PC-9 (cell line): ENCODE results near the gene REPS2. TPM values are rescaled to one million over a fixed set of nuclear protein-coding genes. Genes with fewer than 3 reads are reported as not detected.

ENCODE experiments used
- BruUV-seq: library from RNA; stranded (reverse); fragments of 400-500 nt; replicated peaks from 2 replicates; lab custom pipeline; 2021; lab: Mats Ljungman, UMichigan
- CTCF ChIA-PET: fragments of 300-600 bp; sonication (Branson Sonifier 250); formaldehyde crosslinking; loops from one replicate; lab custom pipeline; 2022; ENCODE audit warnings: antibody characterized with exemption; lab: Charles Lee
- POLR2A ChIA-PET: fragments of 300-600 bp; sonication (Branson Sonifier 250); formaldehyde crosslinking; loops from one replicate; lab custom pipeline; 2022; ENCODE audit warnings: antibody characterized with exemption; ENCODE audit not compliant: unreplicated experiment; lab: Charles Lee
- DNase-seq, 2 experiments: peaks; one replicate each; pipeline versions ENCODE4 v3.0.0 to v3.0.0-alpha.2; 2015 to 2022; ENCODE audit warnings: mixed read lengths in 1 of 2
- H2AFZ ChIP-seq: fragments of 200-600 bp; sonication (generic); 2 replicates; pipeline ENCODE4 v1.8.1; 2017; ENCODE audit warnings: antibody characterized with exemption
- H3F3A ChIP-seq: fragments of 200-600 bp; sonication (generic); 2 replicates; pipeline ENCODE4 v1.8.1; 2017; ENCODE audit warnings: antibody characterized with exemption, mild to moderate bottlenecking, low read depth; ENCODE audit not compliant: insufficient read depth
- H3K27ac ChIP-seq: fragments of 200-600 bp; sonication (generic); 2 replicates; pipeline ENCODE4 v1.6.1; 2016; ENCODE audit warnings: mixed run types
- H3K27me3 ChIP-seq: fragments of 200-600 bp; sonication (generic); 2 replicates; pipeline ENCODE4 v1.6.1; 2016; ENCODE audit warnings: low read depth, mixed run types; ENCODE audit not compliant: insufficient read depth
- H3K36me3 ChIP-seq: fragments of 200-600 bp; sonication (generic); 2 replicates; pipeline ENCODE4 v1.6.1; 2016; ENCODE audit warnings: low read depth, mixed run types
- H3K4me1 ChIP-seq: fragments of 200-600 bp; sonication (generic); replicated peaks from 2 replicates; pipeline ENCODE4 v1.6.1; 2016; ENCODE audit warnings: mixed run types; ENCODE audit not compliant: insufficient read depth
- H3K4me2 ChIP-seq: fragments of 200-600 bp; sonication (generic); 2 replicates; pipeline ENCODE4 v1.6.1; 2017; ENCODE audit warnings: mixed run types
- H3K4me3 ChIP-seq: fragments of 200-600 bp; sonication (generic); 2 replicates; pipeline ENCODE4 v1.6.1; 2016; ENCODE audit warnings: mixed run types
- H3K79me2 ChIP-seq: fragments of 200-600 bp; sonication (generic); 2 replicates; pipeline ENCODE4 v1.6.1; 2017; ENCODE audit warnings: low read depth, mixed run types
- H3K9me2 ChIP-seq: fragments of 200-600 bp; sonication (generic); 2 replicates; pipeline ENCODE4 v1.8.1; 2017; ENCODE audit warnings: mild to moderate bottlenecking; ENCODE audit not compliant: insufficient read depth
- H3K9me3 ChIP-seq: fragments of 200-600 bp; sonication (generic); 2 replicates; pipeline ENCODE4 v1.8.1; 2016; ENCODE audit warnings: low read depth; ENCODE audit not compliant: insufficient read depth
- H4K20me1 ChIP-seq: fragments of 200-600 bp; sonication (generic); 2 replicates; pipeline ENCODE4 v1.8.1; 2017; ENCODE audit not compliant: insufficient read depth
- EZH2 ChIP-seq: fragments of 200-600 bp; sonication (generic); IDR thresholded peaks from 2 replicates; pipeline ENCODE4 v1.8.0; 2017; ENCODE audit warnings: antibody characterized with exemption, low read depth
- intact Hi-C: fragments of 100-400 bp; cut with micrococcal nuclease; formaldehyde crosslinking; loops from one replicate; pipeline ENCODE4 v1.10.0; 2022; ENCODE audit not compliant: unreplicated experiment
- total RNA-seq: library from RNA; stranded (reverse); gene quantifications from 2 replicates; pipeline ENCODE4 v1.2.3, GENCODE V29; 2021
- TF ChIP-seq, protein P1 (sequence below): fragments of 200-600 bp; sonication (generic); conservative IDR thresholded peaks from 2 replicates; pipeline ENCODE4 v1.6.1; 2017; ENCODE audit warnings: mixed run types, antibody characterized with exemption, mild to moderate bottlenecking, moderate library complexity

Gene REPS2
- total RNA-seq, 1 experiment from 2014 or later, result 29.2 TPM

DNA sequence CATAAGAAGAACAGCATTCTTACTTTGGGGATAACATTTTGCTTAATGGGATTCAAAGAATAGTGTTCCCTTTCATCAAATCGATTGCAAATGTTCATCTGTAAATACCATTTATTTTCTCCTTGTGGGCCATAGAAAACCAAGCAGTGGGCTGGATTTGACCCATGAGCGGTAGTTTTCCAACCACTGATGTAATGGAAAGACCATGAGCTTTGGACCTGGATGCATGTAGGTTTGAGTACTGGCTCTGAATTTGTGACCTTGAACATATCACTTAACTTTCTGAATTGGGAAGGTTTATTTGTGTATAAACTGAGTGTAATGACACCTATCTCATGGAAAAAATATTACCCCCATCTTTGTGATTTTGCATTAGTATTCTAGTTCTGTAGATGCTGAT is 54.3 kb downstream of the REPS2 start:
- ChIA-PET POLR2A (interaction anchor here (0.6 kb wide), 1 partner anchor 58 kb away, joined by 4 read pairs; no protein-coding TSS in a partner anchor), CTCF (no interaction called here)
- H3K27ac ChIP-seq, result no peak overlapping the region
- H3K79me2 ChIP-seq, result no peaks in the 10 kb centered on the region
- intact Hi-C loops, result no loop called here
- H2AFZ ChIP-seq, result no peak overlapping the region
- H3K4me2 ChIP-seq, result no peak overlapping the region
- DNase-seq, result no peak
- no peaks in the 10 kb centered on the region for H3K9me2 ChIP-seq
- no peaks in the 10 kb centered on the region for H4K20me1 ChIP-seq
- TF ChIP-seq, protein P1, sequence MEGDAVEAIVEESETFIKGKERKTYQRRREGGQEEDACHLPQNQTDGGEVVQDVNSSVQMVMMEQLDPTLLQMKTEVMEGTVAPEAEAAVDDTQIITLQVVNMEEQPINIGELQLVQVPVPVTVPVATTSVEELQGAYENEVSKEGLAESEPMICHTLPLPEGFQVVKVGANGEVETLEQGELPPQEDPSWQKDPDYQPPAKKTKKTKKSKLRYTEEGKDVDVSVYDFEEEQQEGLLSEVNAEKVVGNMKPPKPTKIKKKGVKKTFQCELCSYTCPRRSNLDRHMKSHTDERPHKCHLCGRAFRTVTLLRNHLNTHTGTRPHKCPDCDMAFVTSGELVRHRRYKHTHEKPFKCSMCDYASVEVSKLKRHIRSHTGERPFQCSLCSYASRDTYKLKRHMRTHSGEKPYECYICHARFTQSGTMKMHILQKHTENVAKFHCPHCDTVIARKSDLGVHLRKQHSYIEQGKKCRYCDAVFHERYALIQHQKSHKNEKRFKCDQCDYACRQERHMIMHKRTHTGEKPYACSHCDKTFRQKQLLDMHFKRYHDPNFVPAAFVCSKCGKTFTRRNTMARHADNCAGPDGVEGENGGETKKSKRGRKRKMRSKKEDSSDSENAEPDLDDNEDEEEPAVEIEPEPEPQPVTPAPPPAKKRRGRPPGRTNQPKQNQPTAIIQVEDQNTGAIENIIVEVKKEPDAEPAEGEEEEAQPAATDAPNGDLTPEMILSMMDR, result no peak
- H3F3A ChIP-seq, result no peaks in the 10 kb centered on the region
- BruUV-seq, result no TSS peak
- no peak overlapping the region for H3K4me3 ChIP-seq
- no peaks in the 10 kb centered on the region for H3K4me1 ChIP-seq
- no peaks in the 10 kb centered on the region for H3K9me3 ChIP-seq
- no peaks in the 10 kb centered on the region for H3K36me3 ChIP-seq
- no peaks in the 10 kb centered on the region for H3K27me3 ChIP-seq

DNA sequence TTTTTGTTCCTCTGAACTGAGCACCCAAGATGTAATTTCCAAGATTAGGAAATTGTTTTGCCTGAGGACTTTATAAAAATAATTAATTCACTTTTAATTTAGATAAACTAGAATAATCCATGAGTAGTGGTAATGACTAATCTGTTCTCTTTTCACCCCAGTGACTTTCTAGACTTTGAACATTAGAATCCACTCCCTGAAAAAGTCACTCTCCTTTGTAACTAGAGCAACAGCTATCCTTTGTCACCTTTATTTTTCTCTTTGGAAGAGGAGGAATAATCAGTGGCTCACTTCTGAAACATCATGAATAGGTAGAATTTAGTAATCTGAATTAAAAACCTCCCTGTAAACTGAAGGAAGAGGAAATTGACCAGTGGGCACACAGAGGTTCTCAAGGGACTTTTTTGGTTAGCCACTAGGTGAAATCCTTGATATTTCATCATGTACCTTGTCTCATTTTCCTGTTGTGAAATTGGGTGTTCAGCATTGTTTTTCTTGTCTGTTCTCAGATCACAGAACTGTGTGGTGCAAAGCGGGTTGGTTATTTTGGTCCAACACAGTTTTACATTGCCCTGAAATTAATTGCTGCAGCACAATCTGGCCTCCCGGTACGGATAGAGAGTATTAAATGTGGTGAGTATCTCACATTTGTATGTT is 59.4 kb downstream of the REPS2 start:
- Histone ChIP-seq H3K4me1 (no peaks in the 10 kb centered on the region), H3K36me3 (no peaks in the 10 kb centered on the region), H2AFZ (no peak overlapping the region), H3K9me3 (no peaks in the 10 kb centered on the region), H3K27me3 (no peaks in the 10 kb centered on the region), H3K4me3 (no peak overlapping the region), H4K20me1 (no peaks in the 10 kb centered on the region), H3F3A (no peaks in the 10 kb centered on the region), H3K27ac (no peak overlapping the region), H3K9me2 (no peaks in the 10 kb centered on the region), H3K79me2 (no peaks in the 10 kb centered on the region), H3K4me2 (no peak overlapping the region)
- TF ChIP-seq, protein P1, result no peak
- TF ChIP-seq EZH2, result no peak
- no peak for DNase-seq
- POLR2A ChIA-PET, result no interaction called here
- BruUV-seq, result no TSS peak
- CTCF ChIA-PET, result no interaction called here
- intact Hi-C loops, result no loop called here

DNA sequence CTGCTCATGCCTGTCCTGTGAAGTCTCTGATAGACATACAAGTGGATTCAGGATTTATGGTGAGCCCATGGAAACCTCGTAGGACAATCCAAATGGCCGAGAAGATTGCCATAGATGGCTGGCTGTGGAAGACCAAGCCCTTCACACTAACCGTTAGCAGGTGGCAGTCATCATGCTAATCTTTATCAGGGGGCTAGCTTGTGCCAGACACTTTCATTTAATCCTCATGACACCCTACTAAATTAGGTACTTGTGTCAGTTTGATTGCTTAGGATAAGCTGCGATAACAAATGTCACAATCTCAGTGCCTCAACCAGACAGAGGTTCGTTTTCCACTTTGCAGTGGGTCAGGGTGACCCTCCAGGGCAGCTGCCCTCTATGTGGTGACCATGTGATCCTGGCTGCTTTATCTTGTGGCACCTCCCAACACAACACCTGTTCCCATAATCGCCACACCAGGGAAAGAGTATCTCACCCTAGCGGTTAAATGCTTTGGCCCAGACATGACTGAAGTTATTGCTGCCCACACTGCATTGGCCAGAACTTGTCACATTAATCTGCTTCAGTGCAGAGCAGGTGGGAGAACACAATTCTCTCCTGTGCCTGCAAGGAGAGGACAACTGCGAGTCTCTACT is 60.8 kb downstream of the REPS2 start:
- TF ChIP-seq EZH2, result no peak
- TF ChIP-seq, protein P1, result no peak
- no peaks in the 10 kb centered on the region for H3K4me1 ChIP-seq
- no TSS peak for BruUV-seq
- H3K4me3 ChIP-seq, result no peak overlapping the region
- H3K79me2 ChIP-seq, result no peaks in the 10 kb centered on the region
- POLR2A ChIA-PET, result no interaction called here
- no peak overlapping the region for H3K27ac ChIP-seq
- no peaks in the 10 kb centered on the region for H4K20me1 ChIP-seq
- no peaks in the 10 kb centered on the region for H3K9me2 ChIP-seq
- no peaks in the 10 kb centered on the region for H3K27me3 ChIP-seq
- DNase-seq, result no peak
- no peaks in the 10 kb centered on the region for H3F3A ChIP-seq
- intact Hi-C loops, result no loop called here
- H3K4me2 ChIP-seq, result no peak overlapping the region
- no peaks in the 10 kb centered on the region for H3K9me3 ChIP-seq
- CTCF ChIA-PET, result no interaction called here
- no peak overlapping the region for H2AFZ ChIP-seq
- H3K36me3 ChIP-seq, result no peaks in the 10 kb centered on the region
